GM23338 (cell line): Measurements from ENCODE around the gene PBLD. TPM values are rescaled to one million over a fixed set of nuclear protein-coding genes. Genes with fewer than 3 reads are reported as not detected.

Experiments
- ATAC-seq: fragments of 200-7000 bp; cut with Tn5 transposase; 3 replicates; pipeline ENCODE4 v1.9.1; 2020
- DNase-seq: peaks from one replicate; pipeline ENCODE4 v3.0.0-alpha.2; 2015; ENCODE audit warnings: low spot score
- H2AFZ ChIP-seq: fragments of 200-600 bp; sonication (generic); 2 replicates; pipeline ENCODE4 v1.8.0; 2016; ENCODE audit warnings: antibody characterized with exemption, mild to moderate bottlenecking, moderate library complexity
- H3F3A ChIP-seq: fragments of 200-600 bp; sonication (generic); replicated peaks from 2 replicates; pipeline ENCODE4 v1.8.0; 2017; ENCODE audit warnings: antibody characterized with exemption, mixed run types, low read depth
- H3K27ac ChIP-seq: fragments of 200-600 bp; sonication (generic); 2 replicates; pipeline ENCODE4 v1.6.1; 2016; ENCODE audit warnings: low read depth
- H3K27me3 ChIP-seq: fragments of 200-600 bp; sonication (generic); 2 replicates; pipeline ENCODE4 v1.8.0; 2016; ENCODE audit warnings: mild to moderate bottlenecking, mixed run types, moderate library complexity; ENCODE audit not compliant: insufficient read depth
- H3K36me3 ChIP-seq: fragments of 200-600 bp; sonication (generic); 2 replicates; pipeline ENCODE4 v1.8.0; 2016; ENCODE audit warnings: mild to moderate bottlenecking; ENCODE audit not compliant: insufficient read depth
- H3K4me1 ChIP-seq: fragments of 200-600 bp; sonication (generic); 2 replicates; pipeline ENCODE4 v1.8.0; 2016; ENCODE audit warnings: mild to moderate bottlenecking, moderate library complexity; ENCODE audit not compliant: insufficient read depth
- H3K4me2 ChIP-seq: fragments of 200-600 bp; sonication (generic); 2 replicates; pipeline ENCODE4 v1.7.1; 2017; ENCODE audit warnings: mixed run types
- H3K4me3 ChIP-seq: fragments of 200-600 bp; sonication (generic); 2 replicates; pipeline ENCODE4 v1.6.1; 2016; ENCODE audit warnings: mixed run types
- H3K79me2 ChIP-seq: fragments of 200-600 bp; sonication (generic); replicated peaks from 2 replicates; pipeline ENCODE4 v1.8.0; 2017; ENCODE audit warnings: mild to moderate bottlenecking; ENCODE audit not compliant: insufficient read depth
- H3K9me2 ChIP-seq: fragments of 200-600 bp; sonication (generic); 2 replicates; pipeline ENCODE4 v1.8.0; 2017; ENCODE audit not compliant: insufficient read depth
- H4K20me1 ChIP-seq: fragments of 200-600 bp; sonication (generic); replicated peaks from 2 replicates; pipeline ENCODE4 v1.8.0; 2017; ENCODE audit warnings: mild to moderate bottlenecking; ENCODE audit not compliant: insufficient read depth
- H3K27ac Mint-ChIP-seq: 2 replicates; pipeline ENCODE4 v1.8.0; 2020; ENCODE audit warnings: inconsistent platforms, mild to moderate bottlenecking, moderate library complexity, mixed read lengths
- H3K27me3 Mint-ChIP-seq: 3 replicates; pipeline ENCODE4 v1.8.0; 2022; ENCODE audit warnings: low read depth, mild to moderate bottlenecking, moderate library complexity, mixed read lengths, inconsistent platforms; ENCODE audit not compliant: insufficient read depth, poor library complexity
- H3K36me3 Mint-ChIP-seq: 3 replicates; pipeline ENCODE4 v1.8.0; 2021; ENCODE audit warnings: low read depth, mild to moderate bottlenecking, inconsistent platforms, moderate library complexity, mixed read lengths
- H3K4me1 Mint-ChIP-seq: 3 replicates; pipeline ENCODE4 v1.8.0; 2020; ENCODE audit warnings: mild to moderate bottlenecking, inconsistent platforms, mixed read lengths
- H3K4me3 Mint-ChIP-seq: 3 replicates; pipeline ENCODE4 v1.8.0; 2021; ENCODE audit warnings: moderate library complexity, mild to moderate bottlenecking, inconsistent platforms, mixed read lengths
- H3K9me3 Mint-ChIP-seq: 3 replicates; pipeline ENCODE4 v1.8.0; 2020; ENCODE audit warnings: moderate library complexity, mild to moderate bottlenecking, inconsistent platforms, mixed read lengths
- CREB1 ChIP-seq: fragments of 250-450 bp; sonication (Bioruptor Pico); IDR thresholded peaks from 2 replicates; pipeline ENCODE4 v1.5.0; 2020; ENCODE audit warnings: low read depth, mild to moderate bottlenecking, moderate library complexity
- CTCF ChIP-seq, 2 experiments: fragments of 200-600 bp in 1 of 2; sonication (generic) in 1 of 2; conservative IDR thresholded peaks; 2 replicates each; pipeline versions ENCODE4 v1.5.1 to v1.6.1; 2016 to 2017; ENCODE audit warnings: antibody characterized with exemption in 2 of 2, low read depth in 2 of 2, mild to moderate bottlenecking in 2 of 2, moderate library complexity in 1 of 2
- EZH2 ChIP-seq: fragments of 200-600 bp; sonication (generic); IDR thresholded peaks from one replicate; pipeline ENCODE4 v1.8.0; 2017; ENCODE audit warnings: antibody characterized with exemption, mild to moderate bottlenecking, low read depth; ENCODE audit not compliant: unreplicated experiment
- EZH2phosphoT487 ChIP-seq: fragments of 200-600 bp; sonication (generic); IDR thresholded peaks from one replicate; pipeline ENCODE4 v1.8.1; 2018; ENCODE audit warnings: antibody characterized with exemption; ENCODE audit not compliant: unreplicated experiment
- JUNB ChIP-seq: IDR thresholded peaks from one replicate; pipeline ENCODE4 v1.6.1; 2016; ENCODE audit warnings: antibody characterized with exemption; ENCODE audit not compliant: unreplicated experiment
- POLR2AphosphoS5 ChIP-seq: IDR thresholded peaks from 2 replicates; pipeline ENCODE4 v1.6.1; 2016; ENCODE audit warnings: antibody characterized with exemption, low read depth
- STAT1 ChIP-seq: IDR thresholded peaks from one replicate; pipeline ENCODE4 v1.6.1; 2016; ENCODE audit warnings: antibody characterized with exemption; ENCODE audit not compliant: unreplicated experiment
- ZNF114 ChIP-seq: fragments of 250-450 bp; sonication (Bioruptor Pico); IDR thresholded peaks from 2 replicates; pipeline ENCODE4 v1.5.0; 2020; ENCODE audit warnings: mild to moderate bottlenecking, moderate library complexity
- ZNF331 ChIP-seq: fragments of 250-450 bp; sonication (Bioruptor Pico); IDR thresholded peaks from 2 replicates; pipeline ENCODE4 v1.5.0; 2020; ENCODE audit warnings: low read depth, mild to moderate bottlenecking, moderate library complexity
- polyA plus RNA-seq: library from polyadenylated mRNA; unstranded; fragments of >200 nt; fragmentation: Nextera tagmentation; extraction: Ambion mirVana; gene quantifications from 2 replicates; pipeline ENCODE4 v1.2.1, GENCODE V29; 2016
- total RNA-seq: library from RNA; depleted of rRNA; stranded (reverse); fragments of >200 nt; shearing (Covaris generic); gene quantifications from 2 replicates; pipeline ENCODE4 v1.2.3, GENCODE V29; 2014
- TF ChIP-seq, protein P1 (sequence below): IDR thresholded peaks from 2 replicates; pipeline ENCODE4 v1.6.1; 2016; ENCODE audit warnings: antibody characterized with exemption
- TF ChIP-seq, protein P2 (sequence below): IDR thresholded peaks from one replicate; pipeline ENCODE4 v1.6.1; 2018; ENCODE audit warnings: antibody characterized with exemption; ENCODE audit not compliant: unreplicated experiment

Gene PBLD
- total and polyA plus RNA-seq, 2 experiments from 2014 or later: 0.90 to 1.5 TPM

DNA sequence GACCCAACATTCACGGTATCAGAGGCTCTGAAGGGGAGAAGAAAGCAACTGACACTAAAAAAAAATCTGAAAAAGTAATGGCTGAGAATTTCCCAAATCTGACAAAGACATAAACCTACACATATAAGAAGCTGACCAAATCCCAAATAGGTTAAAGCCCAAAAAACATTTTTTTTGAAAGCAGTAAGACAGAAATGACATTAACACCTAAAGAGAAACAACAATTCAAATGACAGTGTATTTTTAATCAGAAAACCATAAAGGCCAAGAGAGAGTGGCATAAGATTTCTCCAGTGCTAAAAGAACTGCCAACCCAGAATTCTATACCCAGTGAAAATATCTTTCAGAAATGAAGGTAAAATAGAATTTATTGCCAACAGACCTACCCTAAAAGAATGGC lies 38.9 kb upstream of the PBLD start:
- Histone ChIP-seq H3K4me2 (no peak overlapping the region), H3K4me1 (no peaks in the 10 kb centered on the region), H4K20me1 (0 out of 2 replicates have a peak, but pooled peaks cover 3% of the 10 kb centered on the region), H3K9me2 (no peaks in the 10 kb centered on the region), H3K27ac (no peak overlapping the region), H2AFZ (no peak overlapping the region), H3K27me3 (no peaks in the 10 kb centered on the region), H3K36me3 (peaks cover 9% of the 10 kb centered on the region), H3F3A (no peaks in the 10 kb centered on the region), H3K79me2 (no peaks in the 10 kb centered on the region), H3K4me3 (no peak overlapping the region)
- DNase-seq: no peak
- Mint-ChIP-seq H3K36me3 (peaks cover 60% of the 10 kb centered on the region), H3K27me3 (peaks cover 4% of the 10 kb centered on the region), H3K9me3 (peaks cover 19% of the 10 kb centered on the region), H3K27ac (no peak overlapping the region), H3K4me3 (no peak overlapping the region), H3K4me1 (no peaks in the 10 kb centered on the region)
- ATAC-seq: no peak
- TF ChIP-seq POLR2AphosphoS5 (no peak), ZNF114 (CRISPR knock-in tag) (no peak), CTCF (conservative IDR thresholded peaks at IDR 0.05; ENCODE audit: low read depth in 2 of 2) (no peak), EZH2phosphoT487 (no peak), EZH2 (no peak), CREB1 (CRISPR knock-in tag) (no peak), JUNB (no peak), ZNF331 (no peak)
- TF ChIP-seq, protein P1, sequence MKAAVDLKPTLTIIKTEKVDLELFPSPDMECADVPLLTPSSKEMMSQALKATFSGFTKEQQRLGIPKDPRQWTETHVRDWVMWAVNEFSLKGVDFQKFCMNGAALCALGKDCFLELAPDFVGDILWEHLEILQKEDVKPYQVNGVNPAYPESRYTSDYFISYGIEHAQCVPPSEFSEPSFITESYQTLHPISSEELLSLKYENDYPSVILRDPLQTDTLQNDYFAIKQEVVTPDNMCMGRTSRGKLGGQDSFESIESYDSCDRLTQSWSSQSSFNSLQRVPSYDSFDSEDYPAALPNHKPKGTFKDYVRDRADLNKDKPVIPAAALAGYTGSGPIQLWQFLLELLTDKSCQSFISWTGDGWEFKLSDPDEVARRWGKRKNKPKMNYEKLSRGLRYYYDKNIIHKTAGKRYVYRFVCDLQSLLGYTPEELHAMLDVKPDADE: no peak
- TF ChIP-seq, protein P2, sequence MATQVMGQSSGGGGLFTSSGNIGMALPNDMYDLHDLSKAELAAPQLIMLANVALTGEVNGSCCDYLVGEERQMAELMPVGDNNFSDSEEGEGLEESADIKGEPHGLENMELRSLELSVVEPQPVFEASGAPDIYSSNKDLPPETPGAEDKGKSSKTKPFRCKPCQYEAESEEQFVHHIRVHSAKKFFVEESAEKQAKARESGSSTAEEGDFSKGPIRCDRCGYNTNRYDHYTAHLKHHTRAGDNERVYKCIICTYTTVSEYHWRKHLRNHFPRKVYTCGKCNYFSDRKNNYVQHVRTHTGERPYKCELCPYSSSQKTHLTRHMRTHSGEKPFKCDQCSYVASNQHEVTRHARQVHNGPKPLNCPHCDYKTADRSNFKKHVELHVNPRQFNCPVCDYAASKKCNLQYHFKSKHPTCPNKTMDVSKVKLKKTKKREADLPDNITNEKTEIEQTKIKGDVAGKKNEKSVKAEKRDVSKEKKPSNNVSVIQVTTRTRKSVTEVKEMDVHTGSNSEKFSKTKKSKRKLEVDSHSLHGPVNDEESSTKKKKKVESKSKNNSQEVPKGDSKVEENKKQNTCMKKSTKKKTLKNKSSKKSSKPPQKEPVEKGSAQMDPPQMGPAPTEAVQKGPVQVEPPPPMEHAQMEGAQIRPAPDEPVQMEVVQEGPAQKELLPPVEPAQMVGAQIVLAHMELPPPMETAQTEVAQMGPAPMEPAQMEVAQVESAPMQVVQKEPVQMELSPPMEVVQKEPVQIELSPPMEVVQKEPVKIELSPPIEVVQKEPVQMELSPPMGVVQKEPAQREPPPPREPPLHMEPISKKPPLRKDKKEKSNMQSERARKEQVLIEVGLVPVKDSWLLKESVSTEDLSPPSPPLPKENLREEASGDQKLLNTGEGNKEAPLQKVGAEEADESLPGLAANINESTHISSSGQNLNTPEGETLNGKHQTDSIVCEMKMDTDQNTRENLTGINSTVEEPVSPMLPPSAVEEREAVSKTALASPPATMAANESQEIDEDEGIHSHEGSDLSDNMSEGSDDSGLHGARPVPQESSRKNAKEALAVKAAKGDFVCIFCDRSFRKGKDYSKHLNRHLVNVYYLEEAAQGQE: no peak

DNA sequence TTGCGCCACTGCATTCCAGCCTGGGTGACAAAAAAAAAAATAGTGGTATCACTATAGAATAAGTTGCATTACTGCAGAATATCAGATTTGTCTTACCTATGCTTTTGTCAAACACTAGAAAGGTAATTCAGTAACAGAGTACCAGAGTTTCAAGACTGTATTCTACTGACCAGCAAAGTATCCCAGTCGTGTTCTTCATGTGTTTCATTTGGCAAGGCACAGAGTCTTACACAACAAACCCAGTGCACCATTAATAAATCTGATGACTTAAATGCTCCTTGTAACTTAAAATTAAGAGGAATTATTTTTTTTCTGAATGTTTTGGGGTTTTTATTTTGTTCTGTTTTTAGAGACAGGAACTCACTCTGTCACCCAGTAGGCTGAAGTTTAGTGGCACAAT lies 34.4 kb upstream of the PBLD start:
- peaks cover 9% of the 10 kb centered on the region for H3K36me3 ChIP-seq
- H3K79me2 ChIP-seq: no peaks in the 10 kb centered on the region
- H3K27ac Mint-ChIP-seq: no peak overlapping the region
- no peak overlapping the region for H2AFZ ChIP-seq
- DNase-seq: no peak
- peaks cover 27% of the 10 kb centered on the region for H3K36me3 Mint-ChIP-seq
- no peaks in the 10 kb centered on the region for H3K4me1 Mint-ChIP-seq
- H3K27ac ChIP-seq: no peak overlapping the region
- ATAC-seq: no peak
- no peaks in the 10 kb centered on the region for H3K4me1 ChIP-seq
- no peaks in the 10 kb centered on the region for H3K9me2 ChIP-seq
- H4K20me1 ChIP-seq: no peaks in the 10 kb centered on the region
- H3K9me3 Mint-ChIP-seq: peaks cover 12% of the 10 kb centered on the region; the same call in 2 of the 3 replicates
- H3F3A ChIP-seq: no peaks in the 10 kb centered on the region
- H3K27me3 Mint-ChIP-seq: peaks cover 4% of the 10 kb centered on the region
- H3K27me3 ChIP-seq: no peaks in the 10 kb centered on the region
- H3K4me2 ChIP-seq: no peak overlapping the region
- no peak overlapping the region for H3K4me3 Mint-ChIP-seq
- H3K4me3 ChIP-seq: no peak overlapping the region
- TF ChIP-seq STAT1 (no peak), POLR2AphosphoS5 (no peak), EZH2 (no peak)
